GM23248 (cell line): ENCODE data around the gene TMEM43.

Experiments used
- EZH2 ChIP-seq: fragments of 200-600 bp; sonication (generic); IDR thresholded peaks from 2 replicates; pipeline ENCODE4 v1.6.1; 2018; ENCODE audit warnings: antibody characterized with exemption, mild to moderate bottlenecking; ENCODE audit not compliant: insufficient read depth, poor library complexity, severe bottlenecking
- EZH2phosphoT487 ChIP-seq: fragments of 200-600 bp; sonication (generic); IDR thresholded peaks from 2 replicates; pipeline ENCODE4 v1.6.1; 2018; ENCODE audit warnings: antibody characterized with exemption, moderate library complexity, mild to moderate bottlenecking, low read depth; ENCODE audit not compliant: insufficient read depth

DNA sequence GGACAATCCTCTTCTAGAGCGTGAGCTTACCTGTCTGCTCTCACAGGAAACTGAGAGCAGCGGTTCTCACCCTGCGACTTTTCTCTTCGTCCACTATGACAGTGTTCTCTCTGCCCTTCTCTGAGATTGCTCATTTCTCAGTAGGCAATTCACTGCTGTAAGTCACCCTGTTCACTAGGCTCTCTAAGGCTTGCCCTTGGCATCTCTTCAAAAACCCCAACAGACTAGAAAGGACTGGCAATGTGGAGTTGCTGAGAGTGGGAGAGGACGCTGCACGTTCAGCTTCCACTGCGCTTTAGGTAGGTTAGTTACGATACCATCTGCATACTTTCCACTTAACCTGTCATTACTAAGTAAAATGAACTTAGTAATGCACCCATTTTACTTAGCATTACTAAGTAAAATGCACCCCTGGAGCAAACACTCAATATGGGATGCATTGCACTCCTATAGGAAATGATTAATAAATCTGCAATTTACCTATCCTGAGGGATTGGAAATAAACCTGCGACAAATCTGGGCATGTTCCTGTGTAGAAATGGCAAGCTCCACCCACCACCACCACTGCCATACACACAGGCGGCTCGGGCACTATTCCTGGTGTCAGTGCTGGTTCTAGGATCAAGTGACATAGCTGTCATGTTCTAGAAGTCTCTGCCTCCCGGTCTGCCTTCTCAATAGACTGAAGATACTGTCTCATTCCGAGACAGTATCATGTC, 32.1 kb downstream of the TMEM43 start:
- TF ChIP-seq EZH2 = no peak
- no peak for TF ChIP-seq EZH2phosphoT487
